Right lobe of liver (tissue), 4 donors: ENCODE results near the gene SEZ6L.

Experiments
- CTCF ChIP-seq, 4 donors: fragments of 200-600 bp in 3 of 4; fragments of 450-650 bp in 1 of 4; IDR thresholded peaks; one replicate each; pipeline versions ENCODE4 v1.5.1 to v1.8.0; 2016 to 2022; ENCODE audit warnings: antibody characterized with exemption in 4 of 4, mild to moderate bottlenecking in 2 of 4
- POLR2A ChIP-seq: fragments of 450-650 bp; IDR thresholded peaks from one replicate; pipeline ENCODE4 v1.6.1; 2017; ENCODE audit warnings: antibody characterized with exemption, mild to moderate bottlenecking
- donor health status: DM: no; HTN: no; CAD: no.
- donor health status: DM: no; HTN: no; CAD: no.
- donor health status: DM: no; HTN: yes; CAD: no.

- TF ChIP-seq CTCF (IDR thresholded peaks at IDR 0.05), result no peak
- TF ChIP-seq POLR2A, result no peak
Measured at GRCh38 chr22:26409719-26410335, 240.6 kb downstream of the SEZ6L start.
